Islet precursor cell (in vitro differentiated cells): ENCODE measurements around the gene GPR87.

Experiments used
- DNase-seq: peaks from one replicate; pipeline ENCODE4 v3.0.0-alpha.2; 2018

GPR87 gene

DNA sequence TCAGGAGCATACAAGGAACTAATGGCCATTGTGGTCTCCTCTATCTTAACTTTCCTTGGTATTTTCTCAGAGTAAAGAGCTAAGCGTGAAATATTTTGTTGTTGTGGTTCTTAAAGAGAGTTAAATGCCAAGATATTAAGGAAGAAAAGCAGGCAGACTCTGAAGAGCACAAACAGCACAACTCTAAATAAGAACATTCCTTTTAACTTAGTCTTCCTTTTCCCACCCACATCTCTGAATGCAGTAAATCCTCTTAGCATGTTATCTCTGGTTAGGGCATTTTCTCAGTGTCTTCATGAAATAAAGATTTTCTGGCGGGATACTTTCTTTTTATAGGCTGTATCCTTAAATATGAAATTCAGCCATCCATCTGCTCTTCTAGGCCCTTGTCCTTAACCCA lies 1.5 kb downstream of the GPR87 start:
- no peak for DNase-seq

DNA sequence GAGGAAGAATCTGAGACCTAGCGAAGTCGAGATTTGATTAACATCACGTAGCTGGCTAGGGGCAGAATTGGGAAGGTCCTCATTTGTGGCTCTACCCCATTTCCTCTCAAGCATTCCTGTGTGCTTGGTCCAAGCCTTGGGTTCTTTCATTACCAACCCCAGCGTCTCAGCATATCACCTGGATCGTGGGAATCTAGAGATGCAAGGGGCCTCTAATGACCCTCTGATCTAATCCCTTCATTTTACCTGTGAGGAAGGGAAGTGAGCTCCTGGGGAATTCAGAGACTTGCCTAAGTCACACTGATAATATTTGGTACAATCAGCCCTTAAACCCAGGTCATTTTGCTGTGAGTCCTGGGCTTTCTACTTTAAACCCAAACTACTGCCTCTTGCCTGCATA lies 2.0 kb downstream of the GPR87 start:
- peak; percentile 59 for DNase-seq

DNA sequence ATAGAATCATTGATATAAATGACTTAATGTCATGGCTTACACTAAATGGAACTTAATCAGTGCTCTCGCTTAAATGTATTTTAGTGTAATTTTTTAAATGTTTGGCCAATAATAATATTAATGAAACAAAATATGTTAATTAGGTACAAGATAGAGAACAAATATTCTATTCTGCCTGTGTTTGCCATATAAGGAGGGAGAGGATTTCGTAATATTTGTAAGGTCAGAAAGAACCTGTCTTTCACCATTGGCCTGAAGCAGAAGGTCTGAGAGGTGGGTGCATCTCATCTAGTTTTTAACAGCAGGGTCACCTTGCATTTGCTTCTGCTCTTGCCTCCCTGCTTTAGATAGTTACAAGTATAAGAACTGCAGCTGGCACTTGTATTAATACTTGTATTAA lies 2.5 kb downstream of the GPR87 start:
- DNase-seq: no peak

DNA sequence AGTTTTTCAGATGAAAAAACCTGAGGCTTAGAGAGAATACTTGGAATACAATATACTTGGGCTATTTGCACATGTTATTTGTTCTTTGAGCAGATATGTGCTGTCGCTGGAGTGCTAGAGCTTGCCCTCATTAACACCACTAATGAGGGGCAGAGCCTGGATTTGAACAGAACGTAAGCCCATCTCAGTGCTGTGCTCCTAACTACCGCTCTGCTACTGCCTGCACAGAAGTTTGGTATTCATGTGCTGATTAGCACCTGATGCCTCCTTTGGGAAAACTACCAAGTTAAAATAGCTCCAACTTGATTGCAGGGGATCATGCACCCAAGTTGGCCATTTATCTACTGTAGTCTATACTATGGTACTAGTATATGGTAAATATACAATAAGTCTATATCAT lies 3.6 kb downstream of the GPR87 start:
- DNase-seq: no peak

DNA sequence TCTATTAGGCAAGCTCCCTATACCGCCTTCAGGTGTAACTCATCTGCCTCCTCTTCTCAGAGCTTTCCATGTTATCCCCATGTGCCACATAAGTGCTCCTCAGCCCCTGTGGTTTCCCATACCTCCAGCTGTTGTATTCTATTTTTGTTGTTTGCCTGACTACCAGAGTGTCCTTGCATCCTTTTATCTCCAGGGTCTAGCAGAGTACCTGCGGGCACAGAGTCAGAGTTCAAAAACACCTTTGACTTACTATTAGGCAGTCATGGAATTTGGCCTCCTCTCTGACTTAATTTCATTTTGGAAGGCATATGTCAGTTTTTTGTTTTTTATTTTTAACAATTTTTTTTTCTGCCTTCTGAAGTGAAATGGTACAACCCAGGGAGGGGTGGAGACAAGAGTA lies 7.1 kb downstream of the GPR87 start:
- DNase-seq: no peak

DNA sequence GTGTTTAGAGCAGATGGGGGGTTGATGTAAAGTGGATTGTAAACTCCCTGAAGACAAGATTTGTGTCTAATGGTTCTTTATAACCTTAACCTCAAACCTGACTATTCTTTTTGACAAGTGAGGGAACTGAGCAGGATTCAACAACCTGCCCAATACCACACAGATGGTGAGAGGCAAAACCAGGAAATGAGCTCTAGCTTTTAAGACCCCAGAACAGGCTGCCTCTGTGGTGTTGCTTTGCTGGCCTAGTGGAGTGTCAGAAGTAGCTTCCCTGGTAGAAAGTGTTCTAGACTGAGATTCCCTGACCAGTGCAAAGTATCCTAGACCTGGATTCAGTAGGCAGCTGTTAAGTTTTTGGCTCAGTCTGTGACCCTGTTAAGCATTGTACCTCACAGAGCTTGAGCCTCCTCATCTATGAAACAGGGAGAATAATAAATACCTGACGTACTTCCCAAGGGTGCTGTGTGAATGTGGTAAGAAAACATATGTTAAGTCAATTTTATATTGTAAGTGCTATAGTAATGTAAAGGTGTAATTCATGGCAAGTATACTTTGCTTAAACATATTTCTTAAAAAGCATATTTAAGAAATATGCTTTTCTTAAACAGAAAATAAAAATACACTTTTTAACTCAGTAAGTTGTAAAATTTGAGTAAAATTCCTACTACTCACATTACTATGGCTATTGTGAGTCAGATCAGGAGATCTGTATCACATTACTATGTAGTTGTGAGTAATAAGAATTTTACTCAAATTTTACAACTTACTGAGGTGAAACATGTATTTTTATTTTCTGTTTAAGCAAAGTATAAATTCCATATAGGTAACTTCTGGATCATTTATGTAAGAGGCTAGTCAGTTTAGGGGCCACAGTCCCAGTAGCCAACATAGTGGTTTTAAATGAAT lies 8.8 kb downstream of the GPR87 start:
- DNase-seq: no peak

DNA sequence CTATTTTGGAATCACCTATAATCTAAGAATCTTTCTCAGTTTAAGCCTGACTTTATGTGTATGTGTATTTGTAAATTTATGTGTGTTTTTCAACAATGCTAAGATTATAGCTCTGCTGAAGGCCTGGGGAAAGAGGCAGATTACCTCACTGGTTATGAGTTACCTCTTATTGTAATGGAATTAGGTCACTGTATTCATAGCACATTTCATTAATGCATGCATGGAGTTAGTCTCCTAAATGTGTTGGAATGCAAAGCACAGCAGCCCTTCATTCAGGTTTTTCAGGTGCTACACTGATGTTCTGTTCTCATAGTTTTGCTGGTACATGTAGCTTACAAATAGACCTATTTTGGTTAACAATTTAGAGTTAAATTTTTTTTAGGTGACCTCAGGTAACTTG lies 9.5 kb downstream of the GPR87 start:
- DNase-seq: no peak

DNA sequence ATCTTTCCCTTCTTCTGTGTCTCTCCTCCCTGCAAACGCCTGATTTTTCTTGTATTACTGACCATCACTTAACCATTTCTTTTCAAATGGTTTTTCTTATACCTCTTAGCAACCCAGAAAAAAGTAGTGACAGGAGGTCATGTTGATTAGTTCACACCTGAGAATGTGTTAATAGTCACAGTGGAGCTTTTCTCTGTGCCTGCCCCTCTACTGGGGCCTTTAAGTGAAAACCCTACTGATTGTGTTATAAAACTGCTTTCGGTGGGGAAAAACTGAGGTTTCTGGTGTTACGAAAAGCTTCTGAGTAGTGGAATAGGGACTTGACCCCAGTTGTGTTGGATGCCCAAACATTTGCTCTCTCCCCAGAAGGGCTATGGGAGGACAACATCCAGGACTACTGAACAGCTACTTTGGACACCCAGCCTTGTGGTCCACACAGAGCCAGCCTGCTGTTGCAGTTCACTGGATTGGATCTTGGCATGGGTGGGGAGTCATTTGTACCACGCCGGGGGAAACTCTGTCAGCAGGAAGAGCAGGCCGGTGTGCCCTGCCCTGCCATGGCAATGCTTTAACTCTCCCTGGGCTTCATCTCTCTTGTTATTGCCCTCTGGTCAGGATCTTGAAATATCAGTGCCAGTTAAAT lies 10.3 kb downstream of the GPR87 start:
- no peak for DNase-seq

DNA sequence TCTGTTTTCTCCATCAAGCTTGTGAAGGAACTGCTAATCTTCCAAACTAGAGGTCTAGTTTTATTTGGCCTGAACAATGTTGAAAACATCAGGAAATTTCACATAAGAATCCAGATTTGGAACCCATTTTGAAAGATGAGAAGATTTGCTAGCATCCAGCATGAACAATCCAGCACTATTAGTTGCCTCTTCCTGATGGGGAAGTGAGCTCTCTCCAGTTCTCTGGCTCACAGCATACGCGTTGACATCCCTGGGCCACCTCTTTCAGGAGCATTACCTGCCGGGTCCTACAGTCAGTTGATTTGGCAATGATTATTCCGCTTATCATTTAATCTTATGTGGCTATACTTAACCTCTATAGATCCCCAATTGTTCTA lies 10.9 kb downstream of the GPR87 start:
- no peak for DNase-seq

DNA sequence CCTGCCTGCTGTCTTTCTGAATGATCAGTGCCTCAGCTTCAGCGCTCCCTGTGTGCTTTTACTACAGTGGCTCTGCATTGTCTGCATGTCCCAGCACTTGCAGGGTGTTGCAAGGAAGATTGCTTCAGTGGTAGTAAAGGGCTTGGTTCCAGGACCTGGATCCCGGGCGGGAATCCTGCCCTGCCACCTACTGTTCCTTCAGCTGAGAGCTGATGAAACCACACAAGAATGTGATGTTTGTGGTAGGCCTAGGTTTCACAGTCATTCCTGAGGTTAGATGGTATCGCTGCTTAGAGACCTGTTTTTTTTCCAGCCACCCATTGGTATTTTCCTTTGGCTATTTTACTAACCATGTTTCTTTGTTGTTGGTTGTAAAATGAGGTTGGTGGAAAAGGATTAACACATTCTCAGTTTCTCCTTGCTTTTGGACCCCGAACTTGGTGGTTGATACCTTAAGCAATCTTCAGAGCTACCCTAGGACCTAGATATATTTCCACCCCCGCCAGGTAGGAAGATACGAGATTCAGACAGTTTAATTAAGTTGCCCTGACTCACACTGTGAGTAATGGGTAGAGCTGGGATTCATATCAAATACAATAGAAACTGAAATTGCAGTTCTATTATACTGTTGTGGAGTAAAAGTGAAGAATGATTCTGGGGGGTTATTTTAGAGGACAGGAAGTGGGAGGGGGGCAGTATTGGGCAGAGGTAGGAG lies 11.4 kb downstream of the GPR87 start:
- peak; percentile 99 for DNase-seq

DNA sequence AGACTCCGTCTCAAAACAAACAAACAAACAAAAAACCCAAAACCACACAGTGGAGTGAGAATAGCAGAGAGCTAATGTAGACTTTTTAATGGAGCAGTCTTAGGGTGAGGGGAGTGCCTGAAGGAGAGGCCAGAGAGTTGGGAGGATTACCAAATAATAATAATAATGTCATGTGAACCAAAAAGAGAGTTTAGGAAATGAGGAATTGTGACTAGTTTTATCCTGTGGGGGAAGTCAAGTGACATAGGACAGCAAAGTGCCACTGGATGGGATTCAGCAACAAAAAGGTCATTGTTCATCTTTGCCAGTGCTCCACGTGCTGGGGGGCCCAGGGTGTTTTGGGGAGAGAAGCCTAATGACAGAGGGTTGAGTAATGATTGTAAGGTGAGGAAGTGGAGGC lies 12.9 kb downstream of the GPR87 start:
- no peak for DNase-seq

DNA sequence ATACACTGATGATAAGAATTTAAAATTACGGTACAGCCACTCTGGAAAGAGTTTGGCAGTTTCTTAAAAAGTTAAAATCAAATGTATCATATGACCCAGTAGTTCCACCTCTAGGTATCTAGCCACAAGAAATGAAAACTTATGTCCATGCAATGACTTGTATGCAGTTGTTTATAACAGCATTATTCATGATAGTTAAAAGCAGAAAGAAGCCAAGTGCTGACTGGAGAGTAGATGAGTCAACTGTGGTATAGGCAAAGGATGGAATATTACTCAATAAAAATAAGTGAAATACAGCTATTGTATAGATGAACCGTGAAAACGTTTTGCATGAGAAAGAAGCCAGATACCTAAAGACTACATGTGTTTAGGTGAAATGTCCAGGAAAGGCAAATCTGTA lies 14.8 kb downstream of the GPR87 start:
- DNase-seq: no peak

DNA sequence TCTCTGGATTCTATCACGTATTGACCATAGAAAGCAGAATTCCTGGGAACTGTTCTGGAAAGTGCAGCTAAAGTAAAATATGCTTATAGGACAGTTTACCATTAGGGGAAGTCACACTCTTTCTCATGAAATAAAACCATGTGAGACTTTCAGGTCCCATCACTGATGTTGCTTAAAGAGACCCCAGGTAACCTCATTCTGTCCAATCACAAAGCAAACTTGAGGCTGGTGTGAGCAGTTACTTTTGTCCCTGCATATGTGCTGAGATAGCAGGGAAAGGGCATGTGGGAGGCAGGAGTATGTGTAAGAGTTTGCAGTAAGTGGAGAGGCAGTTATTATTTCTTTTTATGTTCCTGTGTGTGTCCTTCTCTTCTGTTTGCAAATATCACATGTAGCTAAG lies 16.1 kb downstream of the GPR87 start:
- DNase-seq: no peak

DNA sequence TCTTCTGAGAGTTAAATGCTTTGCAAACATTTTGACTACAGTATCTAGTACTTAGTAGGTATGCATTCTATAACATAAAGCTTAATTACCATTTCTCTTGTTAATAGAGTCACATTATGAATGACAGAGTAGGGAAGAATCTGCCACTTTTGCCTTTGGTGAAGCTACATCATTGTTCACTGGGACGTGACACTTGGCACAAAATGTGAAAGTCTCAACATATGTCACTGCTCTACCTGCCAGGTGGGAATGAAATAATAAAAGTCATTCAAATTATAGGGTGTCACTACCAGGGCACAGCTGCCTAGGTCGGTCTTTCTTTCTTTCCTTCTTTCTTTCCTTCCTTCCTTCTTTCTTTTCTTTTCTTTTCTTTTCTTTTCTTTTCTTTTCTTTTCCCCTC lies 17.6 kb downstream of the GPR87 start:
- no peak for DNase-seq

DNA sequence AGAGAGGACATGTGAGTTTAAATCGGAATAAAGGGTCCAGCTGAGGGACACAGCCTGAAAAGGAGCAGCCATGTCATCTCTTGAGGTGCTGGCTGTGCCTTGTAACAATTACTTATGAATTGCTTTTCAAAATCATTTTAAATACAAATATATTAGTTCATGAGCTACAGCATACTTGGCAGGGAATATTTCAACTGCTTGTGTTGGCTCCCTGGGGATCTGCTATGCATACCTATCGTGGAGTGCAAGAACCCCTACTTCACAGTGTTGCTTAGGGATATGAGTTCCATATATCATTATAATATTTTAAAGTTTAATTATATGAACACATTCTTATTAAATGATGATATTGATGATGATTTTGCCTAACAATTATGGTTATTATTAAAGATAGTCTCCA lies 19.2 kb downstream of the GPR87 start:
- DNase-seq: no peak

DNA sequence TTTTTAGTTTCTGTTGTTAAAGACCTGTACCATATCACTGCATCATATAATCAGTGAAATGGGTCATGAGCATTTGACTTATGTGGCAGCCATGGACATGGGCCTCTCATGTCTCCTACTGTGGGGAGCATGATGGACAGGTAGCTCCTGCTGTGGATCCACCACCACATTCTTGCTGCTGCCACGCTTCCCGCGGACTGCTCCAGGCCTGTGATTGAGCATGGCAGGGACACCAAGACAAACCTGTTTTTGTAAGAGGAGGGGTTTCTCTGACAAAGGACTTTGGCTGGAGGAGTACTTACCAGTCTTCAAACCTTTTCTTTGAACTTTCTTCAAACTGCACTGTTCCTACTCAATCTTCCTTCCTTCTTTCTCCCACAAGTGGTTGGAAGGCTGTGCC lies 20.4 kb downstream of the GPR87 start:
- DNase-seq: peak; percentile 84

DNA sequence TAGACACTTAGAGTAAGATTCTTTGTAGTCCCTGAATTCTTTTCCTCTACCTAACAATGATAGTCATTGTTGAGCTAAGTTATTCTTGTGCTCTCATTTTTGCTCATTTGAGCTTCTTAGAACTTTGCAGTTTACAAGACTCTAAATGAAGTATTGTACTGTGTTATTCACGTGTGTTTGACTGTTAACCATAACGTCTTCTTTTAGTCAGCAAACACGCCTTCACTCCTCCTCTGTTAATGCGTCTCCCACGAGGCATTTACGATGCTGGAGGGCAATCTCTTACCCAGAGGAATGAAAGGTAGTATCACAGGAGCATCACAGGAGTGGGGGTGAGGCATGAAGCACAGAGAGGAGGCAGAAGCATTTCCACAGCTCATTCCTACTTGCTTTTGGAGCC lies 23.5 kb downstream of the GPR87 start:
- DNase-seq: peak; percentile 83

DNA sequence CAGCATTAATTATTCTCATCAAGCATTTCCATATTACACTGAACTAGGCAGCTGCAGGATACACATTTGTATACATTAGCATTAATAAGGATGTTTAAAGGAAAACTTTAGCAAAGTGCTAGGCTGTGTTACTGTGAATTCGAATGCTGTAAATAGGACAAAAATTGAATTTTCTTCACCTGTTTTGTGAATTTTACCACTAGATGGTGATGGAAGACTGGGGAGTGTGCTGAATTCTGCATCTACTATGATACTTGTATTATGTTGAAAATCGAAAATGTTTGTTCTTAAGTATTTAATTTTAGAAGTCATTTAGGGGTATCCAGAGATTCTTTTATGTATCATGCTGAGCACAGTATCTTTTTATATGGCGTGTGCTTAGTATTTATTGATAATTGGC lies 25.9 kb downstream of the GPR87 start:
- DNase-seq: no peak

DNA sequence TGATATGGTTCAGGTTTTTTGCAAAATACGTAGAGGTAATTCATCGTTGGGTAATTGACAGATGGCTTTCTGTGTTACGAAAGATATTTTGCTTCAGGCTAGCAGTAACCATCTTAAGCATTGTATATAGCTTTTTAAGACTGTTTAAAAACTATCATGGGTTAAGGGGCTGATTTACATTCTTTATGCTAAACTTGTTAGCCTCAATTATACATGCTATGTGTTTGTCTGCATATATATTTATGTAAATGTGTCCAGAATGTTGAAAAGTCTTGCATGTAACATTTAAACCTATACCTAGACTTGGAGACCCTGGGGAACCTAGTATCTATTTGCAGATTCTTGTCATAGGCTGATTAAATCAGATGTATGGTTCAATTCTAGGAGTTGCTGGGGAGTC lies 27.2 kb downstream of the GPR87 start:
- DNase-seq: no peak

DNA sequence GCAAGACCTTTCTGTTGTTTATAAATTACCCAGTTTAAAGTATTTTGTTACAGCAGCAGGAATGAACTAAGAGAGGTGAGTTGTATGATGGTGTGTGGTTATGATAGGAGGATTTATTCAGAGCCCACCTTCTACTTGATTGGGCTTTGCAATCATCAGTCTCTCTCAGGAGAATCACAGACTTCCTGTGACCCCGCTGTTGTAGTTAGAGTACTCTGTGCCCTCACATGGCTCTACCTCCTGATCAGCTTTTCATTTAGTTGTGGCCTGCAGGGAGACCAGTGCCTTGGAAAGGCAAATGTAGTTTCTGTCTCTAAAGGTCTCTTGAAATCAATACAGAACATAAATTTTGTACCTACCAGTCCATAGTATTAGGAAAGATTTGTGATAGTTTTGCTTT lies 30.7 kb downstream of the GPR87 start:
- DNase-seq: no peak

DNA sequence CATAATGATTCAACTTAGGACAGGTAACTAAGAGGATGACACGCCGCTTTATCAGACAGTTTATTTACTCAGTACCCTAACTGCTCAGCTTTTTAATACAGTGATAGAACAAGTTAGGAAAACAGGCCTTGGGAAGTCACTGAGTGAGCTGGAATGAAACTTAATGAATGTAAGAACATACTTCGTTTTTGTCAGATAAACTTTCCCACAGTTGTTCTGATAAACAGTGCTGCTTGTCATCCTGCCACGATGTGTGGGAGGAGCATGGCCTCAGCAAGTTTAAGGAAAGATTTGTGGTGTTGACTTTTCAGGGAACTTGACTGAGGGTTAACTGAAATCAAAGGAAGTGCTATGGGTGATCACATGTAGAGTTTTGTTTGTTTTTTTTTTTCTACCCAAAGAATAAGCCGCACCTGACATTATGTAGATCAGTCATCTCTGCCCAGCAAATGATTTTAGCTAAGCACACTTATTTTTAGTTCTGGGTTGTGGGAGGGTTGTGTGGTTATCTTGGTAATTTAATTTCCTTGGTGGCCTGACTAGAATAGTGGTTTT lies 32.6 kb downstream of the GPR87 start:
- DNase-seq: no peak

DNA sequence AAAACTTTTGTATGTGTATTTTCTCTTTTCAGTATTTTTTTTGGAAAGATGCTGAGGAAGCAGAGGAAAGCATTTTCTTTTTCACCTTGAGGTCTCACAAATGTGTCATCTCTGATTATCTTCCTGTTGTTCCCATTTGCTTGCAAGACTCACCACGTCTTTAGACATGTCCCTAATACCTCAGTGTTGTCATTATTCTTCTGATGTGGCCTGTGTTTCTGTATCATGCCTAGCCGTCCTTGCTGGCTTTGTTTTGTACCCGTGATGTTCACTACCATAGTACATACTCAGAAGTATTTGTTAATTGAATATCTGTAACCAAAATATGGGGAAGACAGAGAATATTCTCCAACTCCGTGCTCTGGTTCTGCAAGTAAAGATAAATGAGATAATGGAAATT lies 33.2 kb downstream of the GPR87 start:
- no peak for DNase-seq

DNA sequence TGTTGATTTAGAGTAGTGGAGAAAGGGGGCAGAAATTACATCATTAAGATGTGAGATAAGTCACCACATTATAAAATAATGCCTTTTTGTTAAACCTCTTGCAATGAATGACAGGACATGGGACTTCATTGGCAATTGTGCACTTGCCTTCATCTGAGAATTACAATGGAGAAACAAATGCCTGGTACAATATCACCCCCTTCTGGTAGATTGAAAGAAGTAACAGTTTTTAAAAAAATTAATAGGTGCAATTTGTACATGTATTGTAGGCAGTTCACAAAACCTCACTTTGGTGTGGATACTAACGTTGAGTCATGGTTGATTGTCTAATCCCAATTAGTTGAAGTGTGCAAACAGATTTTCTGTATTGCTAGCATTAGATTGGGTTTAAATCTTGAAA lies 33.7 kb downstream of the GPR87 start:
- no peak for DNase-seq
